K562 (cell line): ENCODE results near the gene ZNF346.

Experiments
- EHMT2 ChIP-seq: fragments of 450-650 bp; IDR thresholded peaks from 2 replicates; pipeline ENCODE4 v1.6.1; 2018; ENCODE audit warnings: antibody characterized with exemption
- POLR2A ChIP-seq: fragments of 450-650 bp; conservative IDR thresholded peaks from 2 replicates; pipeline ENCODE4 v1.6.1; 2016
- SETDB1 ChIP-seq: IDR thresholded peaks from one replicate; pipeline ENCODE4 v1.6.1; 2012; ENCODE audit warnings: low read length, control low read depth, inconsistent platforms
- TAF1 ChIP-seq: IDR thresholded peaks from 2 replicates; pipeline ENCODE4 v1.6.1; 2011; ENCODE audit warnings: mild to moderate bottlenecking, low read length, moderate library complexity; ENCODE audit not compliant: insufficient read depth, control insufficient read depth, severe bottlenecking; ENCODE audit errors: extremely low read depth
- TF ChIP-seq, protein P1 (sequence below), 3 experiments: IDR thresholded peaks in 2 of 3; conservative IDR thresholded peaks in 1 of 3; 2 replicates each; pipeline ENCODE4 v1.5.1; 2011 to 2012; ENCODE audit warnings: low read length in 3 of 3, mild to moderate bottlenecking in 3 of 3, control low read depth in 2 of 3, improper control_type of control experiment in 1 of 3, inconsistent platforms in 1 of 3, low read depth in 1 of 3, mixed read lengths in 1 of 3, moderate library complexity in 1 of 3; ENCODE audit not compliant: insufficient read depth in 2 of 3

DNA sequence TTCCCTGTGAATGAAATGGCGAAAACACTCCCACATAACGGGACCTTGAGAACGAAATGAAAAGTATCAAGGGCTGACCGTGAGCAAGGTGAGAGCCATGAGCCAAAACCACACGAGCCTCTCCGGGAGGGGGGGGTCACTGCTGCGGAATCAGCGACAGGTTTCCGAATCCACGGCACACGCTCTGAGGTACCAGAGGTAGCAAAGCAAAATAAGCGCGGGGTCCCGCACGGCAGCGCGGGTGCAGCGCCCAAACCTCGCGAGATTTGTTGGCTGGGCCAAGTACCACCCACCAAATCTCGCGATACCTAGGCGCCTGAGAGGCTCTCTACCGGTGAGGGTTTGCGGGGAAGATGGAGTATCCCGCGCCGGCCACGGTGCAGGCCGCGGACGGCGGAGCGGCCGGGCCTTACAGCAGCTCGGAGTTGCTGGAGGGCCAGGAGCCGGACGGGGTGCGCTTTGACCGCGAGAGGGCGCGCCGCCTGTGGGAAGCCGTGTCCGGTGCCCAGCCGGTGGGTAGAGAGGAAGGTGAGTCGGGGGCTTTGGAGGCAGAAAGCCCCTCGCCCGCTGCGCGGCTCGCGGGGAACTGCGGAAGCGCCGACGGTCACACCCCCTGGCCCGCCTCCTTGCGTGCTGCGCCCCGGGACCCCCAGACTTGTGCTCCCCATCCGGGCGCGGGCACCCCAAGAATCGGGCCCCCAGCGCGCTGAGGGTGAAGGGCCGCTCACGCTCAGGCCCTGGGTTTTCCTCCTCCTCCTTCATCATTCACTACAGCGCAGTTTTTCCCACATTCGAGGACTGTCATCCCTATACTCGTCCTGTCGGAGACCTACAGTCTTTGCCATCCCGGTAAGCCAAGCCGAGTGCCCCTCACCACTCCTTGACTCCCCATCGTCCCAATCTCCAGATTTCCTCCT, at the start of gene ZNF346:
- TF ChIP-seq, protein P1, sequence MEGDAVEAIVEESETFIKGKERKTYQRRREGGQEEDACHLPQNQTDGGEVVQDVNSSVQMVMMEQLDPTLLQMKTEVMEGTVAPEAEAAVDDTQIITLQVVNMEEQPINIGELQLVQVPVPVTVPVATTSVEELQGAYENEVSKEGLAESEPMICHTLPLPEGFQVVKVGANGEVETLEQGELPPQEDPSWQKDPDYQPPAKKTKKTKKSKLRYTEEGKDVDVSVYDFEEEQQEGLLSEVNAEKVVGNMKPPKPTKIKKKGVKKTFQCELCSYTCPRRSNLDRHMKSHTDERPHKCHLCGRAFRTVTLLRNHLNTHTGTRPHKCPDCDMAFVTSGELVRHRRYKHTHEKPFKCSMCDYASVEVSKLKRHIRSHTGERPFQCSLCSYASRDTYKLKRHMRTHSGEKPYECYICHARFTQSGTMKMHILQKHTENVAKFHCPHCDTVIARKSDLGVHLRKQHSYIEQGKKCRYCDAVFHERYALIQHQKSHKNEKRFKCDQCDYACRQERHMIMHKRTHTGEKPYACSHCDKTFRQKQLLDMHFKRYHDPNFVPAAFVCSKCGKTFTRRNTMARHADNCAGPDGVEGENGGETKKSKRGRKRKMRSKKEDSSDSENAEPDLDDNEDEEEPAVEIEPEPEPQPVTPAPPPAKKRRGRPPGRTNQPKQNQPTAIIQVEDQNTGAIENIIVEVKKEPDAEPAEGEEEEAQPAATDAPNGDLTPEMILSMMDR (IDR thresholded peaks at IDR 0.05 in 2 of 3, conservative IDR thresholded peaks at IDR 0.05 in 1 of 3; ENCODE audit: insufficient read depth in 2 of 3, low read depth in 1 of 3, low read length in 3 of 3): peak; percentile 45 to 50 (median 48)
- TF ChIP-seq TAF1 (peak; percentile 87), POLR2A (peak; percentile 91), EHMT2 (no peak; the same call in 1 of the 2 replicates), SETDB1 (no peak)
